GM18499 (cell line): ENCODE measurements around the gene UBE2D3.
A peak's percentile ranks its signal among the peaks of the same experiment; 100 is the strongest.

ENCODE experiments used
- ATAC-seq: cut with Tn5 transposase; IDR thresholded peaks from one replicate; pipeline ENCODE4 v1.9.1; 2021; ENCODE audit warnings: moderate number of reproducible peaks; ENCODE audit not compliant: insufficient read depth, unreplicated experiment

Gene UBE2D3

DNA sequence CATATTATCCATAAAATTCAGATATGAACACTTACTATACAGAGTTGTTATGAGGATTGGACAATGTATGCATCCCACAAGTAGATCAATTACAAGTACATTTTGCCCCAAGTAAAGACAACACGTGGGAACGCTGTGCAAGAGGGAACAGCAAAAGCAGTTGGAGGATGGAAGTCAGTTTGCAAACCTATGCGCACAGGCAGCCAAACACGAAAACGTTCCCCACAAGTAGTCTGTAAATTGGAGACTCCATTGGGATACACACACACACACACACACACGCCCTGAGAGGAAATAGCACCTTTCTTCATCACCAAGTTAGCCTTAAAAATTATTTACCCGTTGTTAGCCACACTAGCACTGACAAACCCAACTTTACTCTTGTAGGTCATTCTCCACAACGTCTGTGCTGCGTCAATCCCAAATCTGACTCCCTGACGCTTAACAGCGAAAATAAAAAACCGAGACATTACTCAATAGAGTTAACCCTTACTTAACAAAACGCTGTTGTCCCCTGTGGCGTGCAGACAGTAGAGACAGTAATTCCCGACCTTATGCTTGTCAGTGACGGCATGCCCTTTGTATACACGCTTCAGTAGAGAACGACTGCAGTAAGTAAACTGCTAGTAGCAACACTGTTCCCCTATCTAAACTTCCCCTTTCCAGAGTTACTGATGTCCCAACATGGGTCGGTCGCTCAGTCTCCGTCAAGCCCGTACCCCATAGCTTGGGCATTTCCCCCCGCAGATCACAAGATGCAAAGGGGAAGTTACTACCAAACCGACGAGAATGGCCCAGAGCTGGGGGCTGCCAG is 67.3 kb downstream of the UBE2D3 start:
- ATAC-seq: peak; percentile 54

DNA sequence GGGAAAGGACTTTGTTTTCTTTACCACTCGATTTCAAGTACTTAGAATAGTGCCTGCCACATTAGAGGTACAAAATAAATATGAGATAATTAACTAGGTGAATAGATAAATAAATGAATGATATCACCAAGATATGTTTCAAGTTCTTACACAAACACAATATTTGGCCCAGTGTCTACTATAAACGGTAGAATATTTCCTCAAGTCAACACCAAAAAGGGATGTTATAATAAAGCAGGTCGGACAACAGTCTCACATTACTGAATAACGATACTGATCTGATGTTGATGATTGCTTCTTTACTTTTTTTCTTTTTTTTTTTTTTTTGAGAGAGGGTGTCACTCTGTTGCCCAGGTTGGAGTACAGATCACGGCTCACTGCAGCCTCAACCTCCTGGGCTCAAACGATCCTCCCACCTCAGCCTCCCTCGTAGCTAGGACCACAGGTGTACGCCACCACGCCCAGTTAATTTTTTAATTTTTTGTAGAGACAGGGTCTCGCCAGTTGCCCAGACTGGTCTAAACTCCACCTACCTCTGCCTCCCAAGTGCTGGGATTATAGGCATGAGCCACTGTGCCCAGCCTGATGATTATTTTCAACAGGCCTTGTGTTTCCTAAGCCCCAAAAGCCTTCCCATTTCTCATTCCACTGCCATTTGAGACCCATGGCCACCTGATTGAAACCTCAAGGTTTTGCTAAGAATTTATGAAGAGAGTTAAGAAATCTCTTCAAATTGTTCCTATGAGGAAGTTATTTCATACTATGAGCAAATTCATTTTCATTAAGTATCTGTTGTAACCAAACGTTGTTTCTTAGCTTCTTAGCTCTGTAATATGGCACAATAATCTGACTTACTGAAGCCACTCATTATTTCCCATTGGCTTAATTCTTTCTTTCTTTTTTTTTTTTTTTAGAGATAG is 68.8 kb downstream of the UBE2D3 start:
- ATAC-seq: no peak

DNA sequence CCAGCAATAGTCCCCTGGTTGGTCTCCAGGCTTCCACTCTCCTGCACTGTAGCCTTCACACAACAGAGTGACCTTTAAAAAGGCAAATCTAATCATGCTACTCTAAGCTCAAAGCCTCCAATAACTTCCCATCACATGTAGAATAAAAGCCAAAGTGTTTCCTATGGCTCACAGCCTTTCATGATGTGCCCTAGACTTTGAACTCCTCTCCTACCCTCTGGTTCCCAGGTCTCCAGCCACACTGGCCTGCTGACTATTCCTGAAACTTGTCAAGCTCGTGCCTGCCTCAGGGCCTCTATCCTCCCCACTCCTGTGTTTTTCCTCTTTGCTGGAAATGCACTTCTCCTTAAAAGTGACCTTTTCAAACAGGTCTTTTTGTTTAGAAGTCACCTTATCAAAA is 69.7 kb downstream of the UBE2D3 start:
- ATAC-seq: no peak

DNA sequence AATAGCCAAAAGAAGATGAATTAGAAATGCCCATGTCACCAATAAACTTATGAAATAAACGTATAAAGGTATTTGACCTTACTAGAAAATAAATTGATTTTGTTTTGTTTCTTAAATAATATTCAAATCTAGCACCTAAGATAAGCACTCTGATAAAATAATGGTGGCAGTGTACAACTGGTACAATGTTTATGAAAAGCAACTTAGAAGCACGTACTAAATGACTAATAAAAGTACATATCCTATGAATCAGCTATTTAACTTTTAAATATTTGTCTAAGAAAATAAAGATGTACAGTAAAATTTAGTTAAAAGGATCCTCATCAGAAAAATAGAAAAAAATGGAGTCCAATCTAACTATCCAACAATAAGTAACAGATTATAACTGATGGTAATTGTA is 73.3 kb downstream of the UBE2D3 start:
- ATAC-seq: no peak

DNA sequence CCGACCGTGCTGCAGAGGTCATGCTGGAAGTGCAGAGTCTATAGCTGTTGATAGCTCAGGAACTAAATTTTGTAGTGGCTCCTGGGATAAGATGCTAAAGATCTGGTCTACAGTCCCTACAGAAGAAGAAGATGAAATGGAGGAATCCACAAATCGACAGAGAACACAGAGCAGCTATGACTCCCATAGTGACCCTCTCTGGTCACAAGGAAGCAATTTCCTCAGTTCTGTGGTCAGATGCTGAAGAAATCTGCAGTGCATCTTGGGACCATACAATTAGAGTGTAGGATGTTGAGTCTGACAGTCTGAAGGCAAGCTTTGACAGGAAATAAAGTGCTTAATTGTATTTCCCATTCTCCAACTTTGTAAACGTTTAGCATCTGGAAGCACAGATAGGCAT is 75.4 kb downstream of the UBE2D3 start:
- no peak for ATAC-seq
